B cell (primary cell): ENCODE data around the gene HOXD8. TPM values are rescaled to one million over a fixed set of nuclear protein-coding genes. Genes with fewer than 3 reads are reported as not detected.

Experiments used
- ATAC-seq: fragments of 200-7000 bp; cut with Tn5 transposase; one replicate; pipeline ENCODE4 v1.10.0; 2021; ENCODE audit warnings: low read depth, mild to moderate bottlenecking, moderate number of reproducible peaks, moderate library complexity
- CTCF ChIA-PET: fragments of 350-600 bp; sonication (Branson Sonifier 250); formaldehyde crosslinking; loops from one replicate; lab custom pipeline; 2021; ENCODE audit warnings: antibody characterized with exemption, inconsistent platforms; lab: Charles Lee
- POLR2A ChIA-PET: fragments of 350-600 bp; sonication (Branson Sonifier 250); formaldehyde crosslinking; loops from one replicate; lab custom pipeline; 2021; ENCODE audit warnings: antibody characterized with exemption; lab: Charles Lee
- DNase-seq: peaks from one replicate; pipeline ENCODE4 v3.0.0; 2013
- H2AFZ ChIP-seq: 2 replicates; pipeline ENCODE4 v1.6.1; 2012; ENCODE audit warnings: mild to moderate bottlenecking, low read depth, low read length; ENCODE audit not compliant: insufficient read depth, poor library complexity, severe bottlenecking
- H3K27ac ChIP-seq, 2 donors: 1 replicate in 1 of 2; 2 replicates in 1 of 2; pipeline ENCODE4 v1.5.1; 2012 to 2013; ENCODE audit warnings: low read length in 2 of 2, mild to moderate bottlenecking in 2 of 2, moderate library complexity in 1 of 2
- H3K27me3 ChIP-seq, 4 experiments: fragments of 200-600 bp in 1 of 4; sonication (generic) in 1 of 4; replicated peaks in 1 of 4; 1 replicate in 2 of 4; 2 replicates in 2 of 4; pipeline versions ENCODE4 v1.6.1 to v1.7.0; 2013 to 2016; ENCODE audit warnings: low read length in 3 of 4, mild to moderate bottlenecking in 2 of 4, mixed read lengths in 1 of 4, moderate library complexity in 1 of 4; ENCODE audit not compliant: insufficient read depth in 4 of 4, control insufficient read depth in 3 of 4; ENCODE audit errors: control extremely low read depth in 1 of 4
- H3K36me3 ChIP-seq, 2 experiments: replicated peaks in 1 of 2; 1 replicate in 1 of 2; 2 replicates in 1 of 2; pipeline versions ENCODE4 v1.6.1 to v1.7.1; 2013; ENCODE audit warnings: low read length in 1 of 2; ENCODE audit not compliant: insufficient read depth in 2 of 2, control insufficient read depth in 1 of 2; ENCODE audit errors: control extremely low read depth in 1 of 2, extremely low read depth in 1 of 2
- H3K4me1 ChIP-seq, 2 donors: fragments of 200-600 bp in 1 of 2; sonication (generic) in 1 of 2; 1 replicate in 1 of 2; 2 replicates in 1 of 2; pipeline versions ENCODE4 v1.5.1 to v1.6.1; 2013 to 2017; ENCODE audit warnings: low read length in 2 of 2; ENCODE audit not compliant: control insufficient read depth in 2 of 2, insufficient read depth in 2 of 2
- H3K4me2 ChIP-seq: replicated peaks from 2 replicates; pipeline ENCODE3; 2012; ENCODE audit warnings: mild to moderate bottlenecking, low read depth, low read length; ENCODE audit not compliant: poor library complexity, severe bottlenecking
- H3K4me3 ChIP-seq, 5 experiments: fragments of 200-600 bp in 1 of 5; sonication (generic) in 1 of 5; 1 replicate in 3 of 5; 2 replicates in 2 of 5; pipeline versions ENCODE4 v1.5.1 to v1.7.0; 2011 to 2016; ENCODE audit warnings: low read length in 4 of 5, mild to moderate bottlenecking in 4 of 5, low read depth in 2 of 5, control low read depth in 1 of 5, moderate library complexity in 1 of 5; ENCODE audit not compliant: insufficient read depth in 1 of 5; ENCODE audit errors: control extremely low read depth in 1 of 5, extremely low read depth in 1 of 5
- H3K79me2 ChIP-seq: fragments of 200-600 bp; sonication (generic); one replicate; pipeline ENCODE4 v1.6.0; 2016; ENCODE audit warnings: low read length; ENCODE audit not compliant: control insufficient read depth, insufficient read depth
- H3K9ac ChIP-seq: fragments of 200-600 bp; sonication (generic); 2 replicates; pipeline ENCODE4 v1.6.1; 2017; ENCODE audit warnings: mild to moderate bottlenecking, low read length, moderate library complexity
- H3K9me3 ChIP-seq, 3 donors: one replicate each; pipeline versions ENCODE4 v1.6.1 to v1.7.1; 2013; ENCODE audit warnings: low read length in 2 of 3; ENCODE audit not compliant: control insufficient read depth in 2 of 3, insufficient read depth in 1 of 3; ENCODE audit errors: control extremely low read depth in 1 of 3
- H4K20me1 ChIP-seq: 2 replicates; pipeline ENCODE4 v1.6.0; 2012; ENCODE audit warnings: mild to moderate bottlenecking, low read length; ENCODE audit not compliant: insufficient read depth, control insufficient read depth, poor library complexity, severe bottlenecking
- H3K27ac Mint-ChIP-seq: one replicate; pipeline ENCODE4 v1.8.0; 2021; ENCODE audit warnings: mixed read lengths
- H3K27me3 Mint-ChIP-seq: one replicate; pipeline ENCODE4 v1.8.0; 2021; ENCODE audit warnings: mixed read lengths
- H3K4me1 Mint-ChIP-seq: one replicate; pipeline ENCODE4 v1.8.0; 2021; ENCODE audit warnings: mixed read lengths
- H3K4me3 Mint-ChIP-seq: one replicate; pipeline ENCODE4 v1.8.0; 2021; ENCODE audit warnings: mixed read lengths
- H3K9me3 Mint-ChIP-seq: one replicate; pipeline ENCODE4 v1.8.0; 2022; ENCODE audit warnings: mixed read lengths; ENCODE audit not compliant: insufficient read depth
- EZH2 ChIP-seq: IDR thresholded peaks from 2 replicates; pipeline ENCODE4 v1.6.1; 2012; ENCODE audit warnings: borderline replicate concordance, low read depth, mild to moderate bottlenecking, moderate library complexity, low read length; ENCODE audit not compliant: insufficient read depth, poor library complexity, severe bottlenecking
- WGBS: methylation state at CpG from one replicate; pipeline ENCODE4 v1.1.5; 2013; ENCODE audit warnings: missing lambda C conversion rate; ENCODE audit not compliant: insufficient coverage; 5-methylcytosine and 5-hydroxymethylcytosine counted together
- intact Hi-C: fragments of 100-400 bp; cut with micrococcal nuclease; formaldehyde crosslinking; loops from one replicate; pipeline ENCODE4 v1.10.0; 2022
- polyA plus RNA-seq: library from polyadenylated mRNA; depleted of rRNA; stranded (reverse); fragments of >200 nt; gene quantifications from 2 replicates; pipeline ENCODE4 v1.2.3, GENCODE V29; 2012
- total RNA-seq, 2 donors: library from RNA; stranded (reverse); fragments of 120-200 nt in 1 of 2; gene quantifications; 1 replicate in 1 of 2; 2 replicates in 1 of 2; pipeline versions ENCODE4 v1.2.3 to v1.2.4, GENCODE V29; 2013 to 2022
- TF ChIP-seq, protein P1 (sequence below): fragments of 200-600 bp; IDR thresholded peaks from one replicate; pipeline ENCODE4 v1.8.0; 2022; ENCODE audit warnings: antibody characterized with exemption, mild to moderate bottlenecking

Gene HOXD8
- total and polyA plus RNA-seq, 2 donors (not counting 1 experiment from before 2014, with no cell fraction given): not detected

- Histone ChIP-seq H3K36me3 (no peaks in the 10 kb centered on the region), H4K20me1 (no peaks in the 10 kb centered on the region), H3K27ac (no peak overlapping the region), H3K9ac (no peak overlapping the region), H3K4me1 (peaks cover 12 to 21% of the 10 kb centered on the region in 2 donors), H3K27me3 (peaks cover 0 to 89% (median 58%) of the 10 kb centered on the region in 4 experiments), H2AFZ (no peak overlapping the region), H3K79me2 (no peaks in the 10 kb centered on the region), H3K4me2 (no peak overlapping the region), H3K4me3 (no peak overlapping the region), H3K9me3 (peaks cover 0 to 68% (median 0%) of the 10 kb centered on the region in 3 donors)
- ATAC-seq (no peak), DNase-seq (no peak)
- Mint-ChIP-seq H3K4me1 (peaks cover 9% of the 10 kb centered on the region), H3K9me3 (peaks cover 2% of the 10 kb centered on the region), H3K4me3 (no peak overlapping the region), H3K27me3 (peaks cover 69% of the 10 kb centered on the region), H3K27ac (no peak overlapping the region)
- intact Hi-C loops: no loop called here
- ChIA-PET CTCF (interaction anchor here (1.3 kb wide), 1 partner anchor 32 kb away, joined by 3 read pairs; no protein-coding TSS in a partner anchor), POLR2A (no interaction called here)
- TF ChIP-seq, protein P1, sequence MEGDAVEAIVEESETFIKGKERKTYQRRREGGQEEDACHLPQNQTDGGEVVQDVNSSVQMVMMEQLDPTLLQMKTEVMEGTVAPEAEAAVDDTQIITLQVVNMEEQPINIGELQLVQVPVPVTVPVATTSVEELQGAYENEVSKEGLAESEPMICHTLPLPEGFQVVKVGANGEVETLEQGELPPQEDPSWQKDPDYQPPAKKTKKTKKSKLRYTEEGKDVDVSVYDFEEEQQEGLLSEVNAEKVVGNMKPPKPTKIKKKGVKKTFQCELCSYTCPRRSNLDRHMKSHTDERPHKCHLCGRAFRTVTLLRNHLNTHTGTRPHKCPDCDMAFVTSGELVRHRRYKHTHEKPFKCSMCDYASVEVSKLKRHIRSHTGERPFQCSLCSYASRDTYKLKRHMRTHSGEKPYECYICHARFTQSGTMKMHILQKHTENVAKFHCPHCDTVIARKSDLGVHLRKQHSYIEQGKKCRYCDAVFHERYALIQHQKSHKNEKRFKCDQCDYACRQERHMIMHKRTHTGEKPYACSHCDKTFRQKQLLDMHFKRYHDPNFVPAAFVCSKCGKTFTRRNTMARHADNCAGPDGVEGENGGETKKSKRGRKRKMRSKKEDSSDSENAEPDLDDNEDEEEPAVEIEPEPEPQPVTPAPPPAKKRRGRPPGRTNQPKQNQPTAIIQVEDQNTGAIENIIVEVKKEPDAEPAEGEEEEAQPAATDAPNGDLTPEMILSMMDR: no peak
- no peak for TF ChIP-seq EZH2
- 19% methylated on average over 14 of the region's 22 CpGs for WGBS
Observed at GRCh38 chr2:176161825-176162626, 32.5 kb downstream of the HOXD8 start.
